ENCODE measurements around the gene CITED2.

GRCh38 chr6:139344186-139344963 is 30.1 kb downstream of the CITED2 start:
- TF ChIP-seq CTCF (optimal IDR thresholded peaks at IDR 0.05 in 1 of 3, IDR thresholded peaks at IDR 0.05 in 1 of 3, conservative IDR thresholded peaks at IDR 0.05 in 1 of 3; ENCODE audit: extremely low read depth in 1 of 3, insufficient read depth in 2 of 3, low read length in 3 of 3) (no peak), EZH2 (IDR thresholded peaks at IDR 0.05; ENCODE audit: low read length) (no peak)
